Osteoblast (primary cell): ENCODE data around the gene TMIGD3. TPM values are rescaled to one million over a fixed set of nuclear protein-coding genes. Genes with fewer than 3 reads are reported as not detected.
A peak's percentile ranks its signal among the peaks of the same experiment; 100 is the strongest.

Experiments used
- DNase-seq: peaks from one replicate; pipeline ENCODE4 v3.0.0; 2011; ENCODE audit warnings: low spot score, mixed read lengths; ENCODE audit not compliant: insufficient read length; ENCODE audit errors: missing footprints
- H2AFZ ChIP-seq: 2 replicates; pipeline ENCODE4 v1.6.0; 2011; ENCODE audit warnings: mild to moderate bottlenecking, low read length
- H3K27ac ChIP-seq: 2 replicates; pipeline ENCODE4 v1.5.1; 2011; ENCODE audit warnings: mild to moderate bottlenecking, low read depth, low read length, moderate library complexity
- H3K27me3 ChIP-seq: 2 replicates; pipeline ENCODE4 v1.6.0; 2012; ENCODE audit warnings: mild to moderate bottlenecking, control low read depth, inconsistent platforms, low read length, moderate library complexity; ENCODE audit not compliant: insufficient read depth
- H3K36me3 ChIP-seq: 2 replicates; pipeline ENCODE4 v1.5.1; 2011; ENCODE audit warnings: mild to moderate bottlenecking, low read length, control low read depth, moderate library complexity; ENCODE audit not compliant: insufficient read depth
- H3K4me1 ChIP-seq: 2 replicates; pipeline ENCODE4 v1.5.1; 2011; ENCODE audit warnings: mild to moderate bottlenecking, low read length, control low read depth, moderate library complexity; ENCODE audit not compliant: insufficient read depth
- H3K4me2 ChIP-seq: 2 replicates; pipeline ENCODE4 v1.6.0; 2011; ENCODE audit warnings: mild to moderate bottlenecking, low read length; ENCODE audit not compliant: insufficient read depth
- H3K4me3 ChIP-seq: fragments of 200-600 bp; sonication (generic); 3 replicates; pipeline ENCODE4 v1.5.1; 2012; ENCODE audit warnings: mild to moderate bottlenecking, low read length, inconsistent platforms; ENCODE audit not compliant: insufficient read depth
- H3K79me2 ChIP-seq: 2 replicates; pipeline ENCODE4 v1.6.0; 2012; ENCODE audit warnings: mild to moderate bottlenecking, low read length, control low read depth, inconsistent platforms; ENCODE audit not compliant: insufficient read depth
- H3K9me3 ChIP-seq: 2 replicates; pipeline ENCODE4 v1.5.1; 2011; ENCODE audit warnings: low read depth, low read length, control low read depth
- H4K20me1 ChIP-seq: 2 replicates; pipeline ENCODE4 v1.6.0; 2012; ENCODE audit warnings: mild to moderate bottlenecking, low read length, control low read depth; ENCODE audit not compliant: insufficient read depth
- total RNA-seq: library from RNA; depleted of rRNA; stranded (reverse); fragments of >200 nt; gene quantifications from 2 replicates; pipeline ENCODE4 v1.2.3, GENCODE V29; 2012
- TF ChIP-seq, protein P1 (sequence below): IDR thresholded peaks from 2 replicates; pipeline ENCODE4 v1.5.1; 2011; ENCODE audit warnings: mild to moderate bottlenecking, low read depth, low read length, moderate library complexity; ENCODE audit errors: extremely low read depth

The TMIGD3 gene
- total RNA-seq, 1 donor: not detected

DNA sequence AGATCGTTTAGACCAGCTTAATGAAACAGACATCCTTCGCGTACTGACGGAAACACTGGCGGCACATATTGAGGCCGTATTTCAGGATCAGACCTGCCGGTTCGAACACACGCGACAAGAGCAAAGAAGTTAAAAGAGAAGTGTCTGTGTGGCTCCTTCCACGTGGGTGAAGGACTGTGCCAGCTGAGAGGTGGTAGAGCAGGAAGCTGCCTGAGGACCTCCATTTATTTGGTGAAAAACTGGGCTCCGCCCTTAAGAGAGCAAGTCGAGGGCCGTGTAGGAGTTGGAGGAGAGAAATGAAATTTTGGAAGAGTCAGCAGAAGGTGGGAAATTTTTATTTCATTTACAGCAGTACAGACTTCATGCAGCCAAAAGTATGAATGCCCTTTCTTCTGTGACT lies 38.8 kb upstream of the TMIGD3 start:
- Histone ChIP-seq H3K36me3 (no peaks in the 10 kb centered on the region), H2AFZ (peak overlapping the region; percentile 3), H3K4me3 (no peak overlapping the region), H3K79me2 (no peaks in the 10 kb centered on the region), H3K27ac (no peak overlapping the region), H3K4me1 (peaks cover 13% of the 10 kb centered on the region), H4K20me1 (no peaks in the 10 kb centered on the region), H3K9me3 (no peaks in the 10 kb centered on the region), H3K4me2 (no peak overlapping the region), H3K27me3 (no peaks in the 10 kb centered on the region)
- TF ChIP-seq, protein P1, sequence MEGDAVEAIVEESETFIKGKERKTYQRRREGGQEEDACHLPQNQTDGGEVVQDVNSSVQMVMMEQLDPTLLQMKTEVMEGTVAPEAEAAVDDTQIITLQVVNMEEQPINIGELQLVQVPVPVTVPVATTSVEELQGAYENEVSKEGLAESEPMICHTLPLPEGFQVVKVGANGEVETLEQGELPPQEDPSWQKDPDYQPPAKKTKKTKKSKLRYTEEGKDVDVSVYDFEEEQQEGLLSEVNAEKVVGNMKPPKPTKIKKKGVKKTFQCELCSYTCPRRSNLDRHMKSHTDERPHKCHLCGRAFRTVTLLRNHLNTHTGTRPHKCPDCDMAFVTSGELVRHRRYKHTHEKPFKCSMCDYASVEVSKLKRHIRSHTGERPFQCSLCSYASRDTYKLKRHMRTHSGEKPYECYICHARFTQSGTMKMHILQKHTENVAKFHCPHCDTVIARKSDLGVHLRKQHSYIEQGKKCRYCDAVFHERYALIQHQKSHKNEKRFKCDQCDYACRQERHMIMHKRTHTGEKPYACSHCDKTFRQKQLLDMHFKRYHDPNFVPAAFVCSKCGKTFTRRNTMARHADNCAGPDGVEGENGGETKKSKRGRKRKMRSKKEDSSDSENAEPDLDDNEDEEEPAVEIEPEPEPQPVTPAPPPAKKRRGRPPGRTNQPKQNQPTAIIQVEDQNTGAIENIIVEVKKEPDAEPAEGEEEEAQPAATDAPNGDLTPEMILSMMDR: no peak
- no peak for DNase-seq

DNA sequence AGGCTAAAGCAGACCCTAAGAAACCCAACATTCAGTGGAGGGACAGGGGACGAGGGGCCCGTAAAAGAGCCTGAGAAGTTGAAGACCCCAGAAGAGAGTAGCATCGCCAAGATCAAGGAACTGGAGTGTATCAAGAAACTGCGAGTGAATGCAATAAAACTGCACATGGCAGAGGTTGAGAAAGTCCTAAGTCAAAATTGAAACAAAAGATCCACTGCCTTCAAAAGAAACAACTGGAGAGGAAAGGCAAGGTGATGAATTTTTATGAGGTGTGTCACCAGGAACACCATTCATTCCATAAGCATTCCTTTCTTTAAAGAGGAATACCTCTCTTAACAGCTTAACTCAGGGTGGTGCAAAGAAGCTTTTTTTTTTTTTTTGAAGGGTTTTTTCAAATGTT lies 38.3 kb upstream of the TMIGD3 start:
- no peak overlapping the region for H2AFZ ChIP-seq
- no peak for DNase-seq
- no peaks in the 10 kb centered on the region for H3K9me3 ChIP-seq
- peaks cover 13% of the 10 kb centered on the region for H3K4me1 ChIP-seq
- no peaks in the 10 kb centered on the region for H3K36me3 ChIP-seq
- H3K79me2 ChIP-seq: no peaks in the 10 kb centered on the region
- TF ChIP-seq, protein P1: no peak
- H3K4me3 ChIP-seq: no peak overlapping the region
- no peak overlapping the region for H3K27ac ChIP-seq
- no peaks in the 10 kb centered on the region for H3K27me3 ChIP-seq
- H3K4me2 ChIP-seq: no peak overlapping the region
- no peaks in the 10 kb centered on the region for H4K20me1 ChIP-seq

DNA sequence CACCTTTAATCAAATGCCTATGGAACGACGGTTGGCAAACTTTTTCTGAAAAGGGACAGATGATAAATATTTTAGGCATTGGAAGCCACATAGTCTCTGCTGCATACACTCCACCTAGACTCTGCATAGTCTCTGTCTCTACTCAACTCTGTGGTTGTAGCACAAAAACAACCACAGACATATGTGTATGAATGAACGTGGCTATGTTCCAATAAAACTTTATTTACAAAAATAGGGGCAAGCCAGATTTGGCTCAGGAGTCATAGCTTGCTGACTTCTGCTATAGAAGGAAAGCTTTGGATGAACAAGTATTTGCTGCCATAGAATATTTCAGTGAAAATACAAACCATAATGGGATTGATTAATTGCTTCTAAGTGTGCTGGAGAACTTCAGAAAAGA lies 37.5 kb upstream of the TMIGD3 start:
- peaks cover 14% of the 10 kb centered on the region for H3K4me1 ChIP-seq
- no peak for DNase-seq
- H3K9me3 ChIP-seq: no peaks in the 10 kb centered on the region
- H2AFZ ChIP-seq: no peak overlapping the region
- H3K36me3 ChIP-seq: no peaks in the 10 kb centered on the region
- H3K27me3 ChIP-seq: no peaks in the 10 kb centered on the region
- H4K20me1 ChIP-seq: no peaks in the 10 kb centered on the region
- no peaks in the 10 kb centered on the region for H3K79me2 ChIP-seq
- H3K4me2 ChIP-seq: no peak overlapping the region
- no peak overlapping the region for H3K4me3 ChIP-seq
- no peak overlapping the region for H3K27ac ChIP-seq
- TF ChIP-seq, protein P1: no peak

DNA sequence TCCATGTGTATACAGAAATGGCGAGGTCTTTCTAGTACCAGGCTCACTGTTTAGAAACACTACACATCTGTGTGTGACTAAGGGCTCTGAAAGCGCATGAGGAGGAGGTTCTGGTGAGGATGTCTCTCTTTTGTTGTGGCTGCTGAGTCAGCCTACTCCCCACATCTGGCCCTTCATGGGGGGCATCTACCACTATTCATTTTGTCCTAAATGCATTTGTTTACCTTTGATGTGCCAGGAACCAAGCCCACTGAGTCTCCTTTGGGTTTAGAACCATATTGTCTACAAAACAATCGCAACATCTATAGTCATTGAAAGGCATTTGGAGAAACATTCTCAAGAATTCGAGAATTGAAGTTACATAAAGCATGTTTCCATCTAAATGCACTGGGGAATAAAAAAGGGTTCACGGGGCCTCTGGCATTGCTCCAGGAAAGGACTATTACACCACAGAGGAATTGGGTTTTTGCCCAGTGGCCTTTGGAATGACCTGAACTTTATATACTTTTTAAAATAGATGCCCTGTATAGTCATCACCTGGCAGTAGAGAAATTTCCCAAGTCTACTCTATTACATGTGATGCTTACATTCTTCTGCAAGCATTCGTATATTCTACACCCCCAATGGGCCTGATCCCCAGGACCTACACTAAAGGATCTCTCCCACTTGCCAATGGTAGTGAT lies 35.1 kb upstream of the TMIGD3 start:
- TF ChIP-seq, protein P1: no peak
- H2AFZ ChIP-seq: no peak overlapping the region
- H3K27me3 ChIP-seq: no peaks in the 10 kb centered on the region
- H3K4me3 ChIP-seq: no peak overlapping the region
- H3K79me2 ChIP-seq: no peaks in the 10 kb centered on the region
- peaks cover 27% of the 10 kb centered on the region for H3K4me1 ChIP-seq
- H3K4me2 ChIP-seq: peak overlapping the region; percentile 35
- H3K36me3 ChIP-seq: no peaks in the 10 kb centered on the region
- no peaks in the 10 kb centered on the region for H3K9me3 ChIP-seq
- H3K27ac ChIP-seq: no peak overlapping the region
- no peaks in the 10 kb centered on the region for H4K20me1 ChIP-seq
- DNase-seq: peak; percentile 74
